ENCODE measurements around the gene AMACR.

- TF ChIP-seq REST (IDR thresholded peaks at IDR 0.05; ENCODE audit: insufficient read depth in 1 of 2, low read depth in 2 of 2, low read length in 1 of 2) (no peak), CTCF (IDR thresholded peaks at IDR 0.05) (no peak), POLR2AphosphoS5 (IDR thresholded peaks at IDR 0.05; ENCODE audit: low read depth, low read length) (no peak)
Measured at GRCh38 chr5:33985447-33985846, 22.4 kb downstream of the AMACR start.

Measured in Panc1 (cell line).